Uterus (tissue), 4 donors: ENCODE measurements around the gene TXNL4B. TPM values are rescaled to one million over a fixed set of nuclear protein-coding genes. Genes with fewer than 3 reads are reported as not detected.
"Not testable (repeated sequence)": the region's sequence is repeated elsewhere in the genome, so short reads cannot be mapped to it uniquely, and the experiment has no call there.

Experiments used
- DNase-seq, 2 donors: peaks; one replicate each; pipeline ENCODE4 v3.0.0-alpha.2; 2019 to 2020
- H3K27ac ChIP-seq, 2 donors: fragments of 200-600 bp; sonication (generic); 1 replicate in 1 of 2; 2 replicates in 1 of 2; pipeline ENCODE4 v1.5.1; 2016 to 2018
- H3K27me3 ChIP-seq, 2 donors: fragments of 200-600 bp; sonication (generic); one replicate each; pipeline ENCODE4 v1.5.1; 2018 to 2019; ENCODE audit warnings: control low read depth in 1 of 2
- H3K36me3 ChIP-seq, 2 donors: fragments of 200-600 bp; sonication (generic); one replicate each; pipeline ENCODE4 v1.5.1; 2019; ENCODE audit warnings: control low read depth in 1 of 2
- H3K4me1 ChIP-seq, 2 donors: fragments of 200-600 bp; sonication (generic); one replicate each; pipeline ENCODE4 v1.5.1; 2018 to 2019; ENCODE audit warnings: control low read depth in 1 of 2
- H3K4me3 ChIP-seq, 2 donors: fragments of 200-600 bp; sonication (generic); 1 replicate in 1 of 2; 2 replicates in 1 of 2; pipeline ENCODE4 v1.5.1; 2018 to 2019; ENCODE audit warnings: mild to moderate bottlenecking in 1 of 2
- H3K9me3 ChIP-seq, 2 donors: fragments of 200-600 bp; sonication (generic); one replicate each; pipeline ENCODE4 v1.5.1; 2019; ENCODE audit warnings: control low read depth in 1 of 2
- POLR2A ChIP-seq, 2 donors: fragments of 450-650 bp; IDR thresholded peaks; one replicate each; pipeline ENCODE4 v1.6.1; 2016; ENCODE audit warnings: antibody characterized with exemption in 2 of 2, mild to moderate bottlenecking in 1 of 2, moderate library complexity in 1 of 2
- intact Hi-C: fragments of 100-400 bp; cut with DNase I; formaldehyde crosslinking; loops from one replicate; pipeline ENCODE4 v1.15.1; 2023; ENCODE audit warnings: low total_unique reads
- total RNA-seq, 4 donors: library from RNA; depleted of rRNA in 3 of 4; stranded (reverse); fragments of >200 nt in 3 of 4; gene quantifications; one replicate each; pipeline versions ENCODE4 v1.1.0 to v1.2.4, GENCODE V29; 2014 to 2023
- TF ChIP-seq, protein P1 (sequence below), 4 experiments: fragments of 200-600 bp in 2 of 4; fragments of 450-650 bp in 2 of 4; sonication (generic) in 2 of 4; IDR thresholded peaks; one replicate each; pipeline ENCODE4 v1.5.1; 2016 to 2019; ENCODE audit warnings: antibody characterized with exemption in 4 of 4, mild to moderate bottlenecking in 2 of 4, moderate library complexity in 1 of 4
- donor health status: DM: yes; HTN: yes; CAD: no.

TXNL4B gene
- total RNA-seq, 4 donors from 2014 or later = 1.2 to 54.1 (median 14.9) TPM

DNA sequence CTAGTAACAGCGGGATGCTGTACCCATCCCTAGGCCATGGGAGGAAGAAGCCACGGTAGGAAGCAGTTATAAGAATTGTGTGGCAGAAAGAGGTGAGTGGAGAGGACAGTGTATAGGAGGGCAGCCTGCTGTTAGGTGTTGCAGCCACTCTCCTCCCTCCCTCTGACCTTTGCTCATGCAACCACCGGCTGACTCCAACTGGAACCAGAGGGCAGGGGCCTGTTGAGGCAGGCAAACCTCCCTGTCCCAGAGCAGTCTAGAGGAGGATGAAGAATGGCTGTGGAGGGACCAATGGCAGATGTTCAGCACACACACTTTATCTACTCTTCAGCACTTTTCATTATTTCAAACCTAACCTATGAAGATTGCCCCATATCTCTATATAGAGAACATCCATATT lies 2.2 kb downstream of the TXNL4B start:
- intact Hi-C loops = no loop called here
- H3K36me3 ChIP-seq = no peaks in the 10 kb centered on the region

DNA sequence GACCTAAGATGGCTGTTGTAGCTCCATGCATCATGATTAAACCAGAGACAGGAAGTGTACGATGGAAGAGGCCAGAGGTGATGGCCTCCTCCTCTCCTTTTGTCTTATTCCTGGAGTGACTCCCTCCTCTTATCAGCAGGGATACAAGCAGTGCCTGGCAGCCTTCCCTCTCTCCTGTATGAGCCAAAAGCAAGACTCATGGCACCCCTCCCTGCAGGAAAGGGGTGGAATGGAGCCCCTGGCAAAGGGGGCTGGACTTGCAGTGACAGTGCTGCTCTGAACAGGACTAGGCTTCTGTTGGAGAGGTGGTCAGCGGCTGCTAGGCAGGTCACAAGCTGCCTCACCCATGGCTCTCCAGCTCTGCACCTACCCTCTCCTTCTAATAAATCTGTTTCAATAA lies 8.4 kb downstream of the TXNL4B start:
- H3K27ac ChIP-seq = no peak overlapping the region
- no peaks in the 10 kb centered on the region for H3K9me3 ChIP-seq
- no peaks in the 10 kb centered on the region for H3K27me3 ChIP-seq
- DNase-seq = no peak
- H3K4me1 ChIP-seq = no peaks in the 10 kb centered on the region
- TF ChIP-seq POLR2A (IDR thresholded peaks at IDR 0.05) = no peak
- TF ChIP-seq, protein P1, sequence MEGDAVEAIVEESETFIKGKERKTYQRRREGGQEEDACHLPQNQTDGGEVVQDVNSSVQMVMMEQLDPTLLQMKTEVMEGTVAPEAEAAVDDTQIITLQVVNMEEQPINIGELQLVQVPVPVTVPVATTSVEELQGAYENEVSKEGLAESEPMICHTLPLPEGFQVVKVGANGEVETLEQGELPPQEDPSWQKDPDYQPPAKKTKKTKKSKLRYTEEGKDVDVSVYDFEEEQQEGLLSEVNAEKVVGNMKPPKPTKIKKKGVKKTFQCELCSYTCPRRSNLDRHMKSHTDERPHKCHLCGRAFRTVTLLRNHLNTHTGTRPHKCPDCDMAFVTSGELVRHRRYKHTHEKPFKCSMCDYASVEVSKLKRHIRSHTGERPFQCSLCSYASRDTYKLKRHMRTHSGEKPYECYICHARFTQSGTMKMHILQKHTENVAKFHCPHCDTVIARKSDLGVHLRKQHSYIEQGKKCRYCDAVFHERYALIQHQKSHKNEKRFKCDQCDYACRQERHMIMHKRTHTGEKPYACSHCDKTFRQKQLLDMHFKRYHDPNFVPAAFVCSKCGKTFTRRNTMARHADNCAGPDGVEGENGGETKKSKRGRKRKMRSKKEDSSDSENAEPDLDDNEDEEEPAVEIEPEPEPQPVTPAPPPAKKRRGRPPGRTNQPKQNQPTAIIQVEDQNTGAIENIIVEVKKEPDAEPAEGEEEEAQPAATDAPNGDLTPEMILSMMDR (IDR thresholded peaks at IDR 0.05) = no peak
- no peak overlapping the region for H3K4me3 ChIP-seq
- intact Hi-C loops = no loop called here
- no peaks in the 10 kb centered on the region for H3K36me3 ChIP-seq

More for the DNA sequence above, 2.2 kb downstream of the TXNL4B start:
- Histone ChIP-seq H3K27me3 (no peaks in the 10 kb centered on the region), H3K4me1 (no peaks in the 10 kb centered on the region), H3K4me3 (no peak overlapping the region), H3K27ac (no peak overlapping the region), H3K9me3 (no peaks in the 10 kb centered on the region)
- TF ChIP-seq, protein P1 (IDR thresholded peaks at IDR 0.05) = no peak
- no peak for TF ChIP-seq POLR2A (IDR thresholded peaks at IDR 0.05)
- DNase-seq = no peak

DNA sequence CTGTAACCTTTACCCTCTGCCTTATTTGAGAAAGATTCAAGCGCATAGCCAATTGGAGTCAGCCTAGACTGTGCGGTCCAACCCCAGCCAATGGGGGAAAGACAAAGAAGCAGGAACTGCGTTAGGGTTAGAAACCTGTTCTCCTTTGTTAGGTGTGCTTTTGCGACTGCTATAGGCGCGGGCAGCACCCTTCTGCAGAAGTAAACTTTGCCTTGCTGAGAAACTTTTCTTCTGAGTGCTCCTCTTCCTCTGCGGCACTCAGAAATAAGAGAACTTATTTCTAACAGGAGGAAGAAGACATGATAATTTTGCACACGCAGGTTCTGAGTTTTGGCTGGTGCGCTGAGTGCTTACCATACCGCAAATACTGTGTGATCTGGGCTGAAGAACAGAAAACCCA lies 9.0 kb downstream of the TXNL4B start:
- H3K36me3 ChIP-seq = no peaks in the 10 kb centered on the region
- intact Hi-C loops = no loop called here
- no peak for DNase-seq
- H3K9me3 ChIP-seq = no peaks in the 10 kb centered on the region
- H3K4me1 ChIP-seq = no peaks in the 10 kb centered on the region
- H3K27me3 ChIP-seq = no peaks in the 10 kb centered on the region
- H3K27ac ChIP-seq = no peak overlapping the region
- H3K4me3 ChIP-seq = no peak overlapping the region
- TF ChIP-seq POLR2A (IDR thresholded peaks at IDR 0.05) = no peak
- TF ChIP-seq, protein P1 (IDR thresholded peaks at IDR 0.05) = no peak

DNA sequence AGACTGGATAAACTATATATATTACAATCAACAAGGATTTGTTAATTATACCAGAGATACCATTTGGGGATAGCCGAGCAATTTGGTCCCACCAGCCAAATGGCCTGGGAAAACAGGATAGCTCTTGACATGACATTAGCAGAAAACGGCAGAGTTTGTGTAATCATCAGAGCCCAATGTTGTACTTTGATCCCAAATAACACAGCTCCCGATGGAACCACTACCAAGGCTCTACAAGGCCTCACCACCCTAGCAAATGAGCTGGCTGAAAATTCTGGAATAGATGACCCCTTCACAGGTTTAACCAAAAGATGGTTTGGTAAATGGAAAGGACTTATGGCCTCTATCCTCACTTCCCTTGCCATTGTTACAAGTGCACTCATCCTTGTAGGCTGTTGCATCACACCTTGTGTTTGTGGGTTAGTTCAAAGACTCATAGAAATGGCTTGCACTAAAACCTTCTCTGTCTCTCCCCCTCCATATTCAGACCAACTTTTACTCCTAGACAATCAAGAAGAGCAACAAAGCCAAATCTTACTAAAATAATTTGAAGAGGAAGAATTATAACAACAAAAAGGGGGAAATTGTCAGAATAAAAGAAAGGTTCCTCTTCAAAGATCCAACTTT lies 9.5 kb downstream of the TXNL4B start:
- no peak overlapping the region for H3K4me3 ChIP-seq
- no peaks in the 10 kb centered on the region for H3K27me3 ChIP-seq
- DNase-seq = no peak
- no peaks in the 10 kb centered on the region for H3K4me1 ChIP-seq
- intact Hi-C loops = no loop called here
- H3K27ac ChIP-seq = no peak overlapping the region
- no peaks in the 10 kb centered on the region for H3K36me3 ChIP-seq
- TF ChIP-seq, protein P1 (IDR thresholded peaks at IDR 0.05) = no peak
- no peak for TF ChIP-seq POLR2A (IDR thresholded peaks at IDR 0.05)
- H3K9me3 ChIP-seq = no peaks in the 10 kb centered on the region

DNA sequence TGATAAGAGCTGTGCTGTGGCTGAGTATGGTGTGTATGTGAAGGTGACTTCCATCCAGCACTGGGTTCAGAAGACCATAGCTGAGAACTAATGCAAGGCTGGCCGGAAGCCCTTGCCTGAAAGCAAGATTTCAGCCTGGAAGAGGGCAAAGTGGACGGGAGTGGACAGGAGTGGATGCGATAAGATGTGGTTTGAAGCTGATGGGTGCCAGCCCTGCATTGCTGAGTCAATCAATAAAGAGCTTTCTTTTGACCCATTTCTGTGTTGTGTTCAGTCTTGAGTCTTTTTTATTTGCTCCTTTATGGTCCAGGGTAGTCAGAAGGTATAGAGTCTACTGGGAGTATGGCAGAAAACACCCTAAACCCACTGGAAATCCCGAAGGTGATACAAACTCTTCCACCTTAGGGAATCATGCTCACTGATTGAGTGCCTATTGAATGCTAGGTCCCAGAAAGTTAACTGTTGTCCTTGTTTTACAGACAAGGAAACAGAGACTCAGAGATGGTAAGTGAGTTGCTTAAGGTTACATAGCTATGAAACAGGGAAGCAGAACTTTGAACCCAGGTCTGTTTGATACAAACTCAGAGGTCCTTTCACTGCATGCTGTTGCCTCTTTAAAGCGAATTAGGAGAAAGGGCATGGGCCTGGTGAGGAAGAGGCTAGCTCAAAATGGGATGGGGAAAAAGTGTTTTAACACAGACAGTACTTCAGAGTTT lies 16.3 kb downstream of the TXNL4B start:
- H3K27ac ChIP-seq, H3K27me3 ChIP-seq, H3K9me3 ChIP-seq, H3K36me3 ChIP-seq, intact Hi-C loops, H3K4me3 ChIP-seq, DNase-seq, H3K4me1 ChIP-seq: not testable (repeated sequence)

DNA sequence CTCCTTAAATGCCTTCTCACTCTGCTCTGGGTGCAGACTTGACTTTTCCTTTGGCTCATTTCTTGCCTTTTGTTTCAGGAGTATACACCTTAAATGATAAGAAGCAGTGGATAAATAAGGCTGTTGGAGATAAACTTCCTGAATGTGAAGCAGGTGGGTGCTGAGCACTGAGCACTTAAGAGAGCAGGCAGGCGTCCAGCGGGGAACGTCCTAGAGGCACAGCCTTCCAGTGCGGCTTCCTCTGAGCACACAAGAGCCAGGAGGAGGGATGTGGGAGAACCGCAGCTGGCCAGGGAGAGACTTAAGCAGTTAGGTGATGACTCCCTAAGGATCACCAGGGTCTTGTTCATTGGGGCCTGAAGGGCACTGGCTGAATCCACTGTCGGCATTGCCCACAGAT lies 18.4 kb downstream of the TXNL4B start:
- H3K4me1 ChIP-seq, H3K27me3 ChIP-seq, intact Hi-C loops, H3K36me3 ChIP-seq, H3K9me3 ChIP-seq, DNase-seq, H3K4me3 ChIP-seq, H3K27ac ChIP-seq: not testable (repeated sequence)
